CD8-positive, alpha-beta memory T cell (primary cell): Measurements from ENCODE around the gene NPAT. TPM values are rescaled to one million over a fixed set of nuclear protein-coding genes. Genes with fewer than 3 reads are reported as not detected.
"Not testable (repeated sequence)": the region's sequence is repeated elsewhere in the genome, so short reads cannot be mapped to it uniquely, and the experiment has no call there.

Experiments used
- CTCF ChIA-PET: fragments of 350-600 bp; sonication (Branson Sonifier 250); formaldehyde crosslinking; loops from one replicate; lab custom pipeline; 2021; ENCODE audit warnings: antibody characterized with exemption; lab: Charles Lee
- POLR2A ChIA-PET: fragments of 350-600 bp; sonication (Branson Sonifier 250); formaldehyde crosslinking; loops from one replicate; lab custom pipeline; 2021; ENCODE audit warnings: antibody characterized with exemption; lab: Charles Lee
- DNase-seq, 5 donors: peaks; one replicate each; pipeline versions ENCODE4 v3.0.0 to v3.0.0-alpha.2; 2020 to 2022; ENCODE audit warnings: mixed read lengths in 1 of 5
- H3K27ac ChIP-seq: one replicate; pipeline ENCODE4 v1.7.0; 2013; ENCODE audit warnings: low read depth, mild to moderate bottlenecking, low read length, moderate library complexity
- H3K27me3 ChIP-seq: 2 replicates; pipeline ENCODE4 v1.7.0; 2013; ENCODE audit warnings: low read length, mild to moderate bottlenecking; ENCODE audit not compliant: insufficient read depth, poor library complexity, severe bottlenecking
- H3K36me3 ChIP-seq: 2 replicates; pipeline ENCODE4 v1.7.0; 2013; ENCODE audit warnings: mild to moderate bottlenecking, low read length, moderate library complexity; ENCODE audit not compliant: insufficient read depth
- H3K4me1 ChIP-seq: 2 replicates; pipeline ENCODE4 v1.7.0; 2013; ENCODE audit warnings: mild to moderate bottlenecking, low read length, moderate library complexity; ENCODE audit not compliant: insufficient read depth
- H3K4me3 ChIP-seq: 2 replicates; pipeline ENCODE4 v1.7.0; 2013; ENCODE audit warnings: mild to moderate bottlenecking, low read length
- H3K9me3 ChIP-seq: 2 replicates; pipeline ENCODE4 v1.7.0; 2013; ENCODE audit warnings: mild to moderate bottlenecking, low read length
- H3K27ac Mint-ChIP-seq, 8 donors: one replicate each; pipeline ENCODE4 v1.8.0; 2020 to 2021; ENCODE audit warnings: mixed read lengths in 8 of 8, mild to moderate bottlenecking in 6 of 8, inconsistent platforms in 3 of 8, moderate library complexity in 3 of 8
- H3K27me3 Mint-ChIP-seq, 2 donors: one replicate each; pipeline ENCODE4 v1.8.0; 2020 to 2021; ENCODE audit warnings: mixed read lengths in 2 of 2, mild to moderate bottlenecking in 1 of 2, moderate library complexity in 1 of 2
- H3K36me3 Mint-ChIP-seq, 3 donors: one replicate each; pipeline ENCODE4 v1.8.0; 2020 to 2021; ENCODE audit warnings: mixed read lengths in 3 of 3, inconsistent platforms in 1 of 3, mild to moderate bottlenecking in 1 of 3
- H3K4me1 Mint-ChIP-seq, 3 donors: one replicate each; pipeline ENCODE4 v1.8.0; 2020 to 2021; ENCODE audit warnings: mixed read lengths in 3 of 3, inconsistent platforms in 1 of 3, mild to moderate bottlenecking in 1 of 3
- H3K4me3 Mint-ChIP-seq, 7 donors: one replicate each; pipeline ENCODE4 v1.8.0; 2020 to 2021; ENCODE audit warnings: mixed read lengths in 7 of 7, mild to moderate bottlenecking in 6 of 7, moderate library complexity in 4 of 7, inconsistent platforms in 2 of 7
- H3K9me3 Mint-ChIP-seq, 5 donors: one replicate each; pipeline ENCODE4 v1.8.0; 2020 to 2022; ENCODE audit warnings: mixed read lengths in 5 of 5, mild to moderate bottlenecking in 3 of 5, moderate library complexity in 2 of 5, inconsistent platforms in 1 of 5
- polyA plus RNA-seq: library from polyadenylated mRNA; unstranded; fragments of 300-500 nt; fragmentation: Illumina TruSeq; gene quantifications from one replicate; pipeline ENCODE4 v1.2.3, GENCODE V29; 2021
- total RNA-seq, 2 experiments: library from RNA; stranded (reverse); gene quantifications; one replicate each; pipeline ENCODE4 v1.2.3, GENCODE V29; 2021

The NPAT gene
- total and polyA plus RNA-seq, 3 experiments from 2014 or later: 38.9 to 39.7 (median 39.6) TPM

DNA sequence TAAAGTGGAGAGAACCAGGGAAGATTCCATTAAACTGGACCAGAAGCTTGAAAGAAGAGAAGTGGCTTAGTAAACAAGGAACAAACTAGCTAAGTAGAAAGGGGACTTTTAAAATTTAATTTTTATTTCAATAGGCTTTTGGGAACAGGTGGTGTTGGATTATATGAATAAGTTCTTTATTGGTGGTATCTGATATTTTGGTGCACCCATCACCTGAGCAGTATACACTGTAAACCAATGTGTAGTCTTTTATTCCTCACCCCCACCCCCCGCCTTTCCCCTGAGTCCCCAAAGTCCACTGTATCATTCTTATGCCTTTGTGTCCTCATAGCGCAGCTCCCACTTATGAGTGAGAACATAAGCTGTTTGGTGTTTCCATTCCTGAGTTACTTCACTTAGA, 93.7 kb downstream of the NPAT start:
- Histone ChIP-seq H3K27ac (no peak overlapping the region), H3K36me3 (peaks cover 4% of the 10 kb centered on the region), H3K9me3 (no peaks in the 10 kb centered on the region), H3K27me3 (no peaks in the 10 kb centered on the region), H3K4me3 (no peak overlapping the region), H3K4me1 (peaks cover 12% of the 10 kb centered on the region)
- no peak for DNase-seq
- Mint-ChIP-seq H3K36me3 (peaks cover 6 to 33% (median 10%) of the 10 kb centered on the region in 3 donors), H3K4me3 (no peak overlapping the region), H3K27me3 (no peaks in the 10 kb centered on the region), H3K27ac (peak overlapping the region in 4 of 8 donors; percentile 22 to 86 (median 59)), H3K4me1 (peaks cover 26 to 51% (median 29%) of the 10 kb centered on the region in 3 donors), H3K9me3 (no peaks in the 10 kb centered on the region)
- CTCF ChIA-PET: no interaction called here
- POLR2A ChIA-PET: interaction anchor here (0.6 kb wide), 1 partner anchor 25 kb away, joined by 3 read pairs; no protein-coding TSS in a partner anchor

DNA sequence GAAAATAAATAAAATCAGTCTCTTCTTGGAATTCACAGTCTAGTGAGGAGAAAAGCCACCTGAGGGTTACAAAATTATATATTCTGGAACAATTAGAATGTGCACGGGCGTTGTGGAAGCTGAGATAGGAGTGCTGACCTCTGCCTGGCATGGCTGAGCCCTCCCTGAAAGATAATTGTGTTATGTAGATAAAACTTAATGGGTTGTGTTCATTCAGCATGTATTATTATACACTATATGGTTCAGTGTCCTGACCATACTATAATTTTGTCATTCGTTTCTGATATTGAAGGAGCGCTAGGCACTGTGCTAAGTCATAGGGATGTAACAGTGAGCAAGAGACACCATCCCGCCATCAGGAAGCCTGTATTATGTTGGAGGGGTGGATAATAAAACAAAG, 97.3 kb downstream of the NPAT start:
- POLR2A ChIA-PET: interaction anchor here (1.0 kb wide), 1 partner anchor 103 kb away, joined by 3 read pairs; no protein-coding TSS in a partner anchor

DNA sequence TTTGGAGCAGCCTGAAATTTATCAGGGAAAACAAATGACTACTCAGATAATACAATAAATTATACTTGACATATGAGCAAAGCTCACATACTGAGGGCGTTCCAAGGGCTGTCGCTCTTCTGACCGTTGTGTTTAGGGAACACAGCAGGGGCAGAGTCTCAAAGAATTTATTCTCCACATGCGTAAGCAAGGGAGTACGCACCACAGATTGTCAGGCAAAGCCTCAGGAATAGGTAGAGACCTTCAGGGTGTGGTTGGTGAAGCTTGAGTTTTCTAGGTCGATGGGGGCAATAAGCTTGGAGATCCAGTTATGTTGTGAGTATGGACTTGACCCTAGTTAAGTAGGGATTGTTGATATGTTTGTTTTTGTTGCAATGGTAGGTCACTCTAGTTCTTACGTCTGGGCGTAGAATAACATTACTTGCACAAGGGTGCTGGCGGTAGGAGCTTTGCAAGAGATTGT, 100.2 kb downstream of the NPAT start:
- H3K27ac Mint-ChIP-seq: peak overlapping the region in 7 of 8 donors; percentile 52 to 94 (median 88)
- H3K9me3 Mint-ChIP-seq: no peaks in the 10 kb centered on the region
- ChIA-PET POLR2A (interaction anchor here (0.6 kb wide), 1 partner anchor 403 kb away, joined by 6 read pairs; no protein-coding TSS in a partner anchor), CTCF (interaction anchor here (0.8 to 1.2 kb wide), 2 partner anchors 8 to 10 kb away, joined by 3 read pairs; no protein-coding TSS in a partner anchor)
- Histone ChIP-seq H3K36me3 (no peaks in the 10 kb centered on the region), H3K27me3 (no peaks in the 10 kb centered on the region), H3K4me1 (peaks cover 39% of the 10 kb centered on the region), H3K4me3 (peak overlapping the region; percentile 86), H3K27ac (peak overlapping the region; percentile 73), H3K9me3 (no peaks in the 10 kb centered on the region)
- H3K36me3 Mint-ChIP-seq: peaks cover 6% of the 10 kb centered on the region in 3 donors
- H3K27me3 Mint-ChIP-seq: no peaks in the 10 kb centered on the region
- H3K4me1 Mint-ChIP-seq: peaks cover 38 to 50% (median 48%) of the 10 kb centered on the region in 3 donors
- no peak for DNase-seq
- H3K4me3 Mint-ChIP-seq: peak overlapping the region; percentile 85 to 94 (median 91)

More for the DNA sequence above, 97.3 kb downstream of the NPAT start:
- H3K27me3 ChIP-seq: no peaks in the 10 kb centered on the region
- H3K4me1 ChIP-seq: peaks cover 39% of the 10 kb centered on the region
- H3K9me3 ChIP-seq: no peaks in the 10 kb centered on the region
- no peak overlapping the region for H3K27ac ChIP-seq
- Mint-ChIP-seq H3K9me3 (no peaks in the 10 kb centered on the region), H3K27me3 (no peaks in the 10 kb centered on the region), H3K4me3 (peak overlapping the region in 2 of 7 donors; percentile 46 to 87), H3K36me3 (peaks cover 6 to 23% (median 10%) of the 10 kb centered on the region in 3 donors), H3K27ac (peak overlapping the region in 5 of 8 donors; percentile 51 to 94 (median 70)), H3K4me1 (peaks cover 41 to 69% (median 48%) of the 10 kb centered on the region in 3 donors)
- H3K36me3 ChIP-seq: no peaks in the 10 kb centered on the region
- CTCF ChIA-PET: interaction anchor here (1.0 kb wide), 1 partner anchor 23 kb away, joined by 3 read pairs; no protein-coding TSS in a partner anchor
- DNase-seq: no peak
- H3K4me3 ChIP-seq: no peak overlapping the region

DNA sequence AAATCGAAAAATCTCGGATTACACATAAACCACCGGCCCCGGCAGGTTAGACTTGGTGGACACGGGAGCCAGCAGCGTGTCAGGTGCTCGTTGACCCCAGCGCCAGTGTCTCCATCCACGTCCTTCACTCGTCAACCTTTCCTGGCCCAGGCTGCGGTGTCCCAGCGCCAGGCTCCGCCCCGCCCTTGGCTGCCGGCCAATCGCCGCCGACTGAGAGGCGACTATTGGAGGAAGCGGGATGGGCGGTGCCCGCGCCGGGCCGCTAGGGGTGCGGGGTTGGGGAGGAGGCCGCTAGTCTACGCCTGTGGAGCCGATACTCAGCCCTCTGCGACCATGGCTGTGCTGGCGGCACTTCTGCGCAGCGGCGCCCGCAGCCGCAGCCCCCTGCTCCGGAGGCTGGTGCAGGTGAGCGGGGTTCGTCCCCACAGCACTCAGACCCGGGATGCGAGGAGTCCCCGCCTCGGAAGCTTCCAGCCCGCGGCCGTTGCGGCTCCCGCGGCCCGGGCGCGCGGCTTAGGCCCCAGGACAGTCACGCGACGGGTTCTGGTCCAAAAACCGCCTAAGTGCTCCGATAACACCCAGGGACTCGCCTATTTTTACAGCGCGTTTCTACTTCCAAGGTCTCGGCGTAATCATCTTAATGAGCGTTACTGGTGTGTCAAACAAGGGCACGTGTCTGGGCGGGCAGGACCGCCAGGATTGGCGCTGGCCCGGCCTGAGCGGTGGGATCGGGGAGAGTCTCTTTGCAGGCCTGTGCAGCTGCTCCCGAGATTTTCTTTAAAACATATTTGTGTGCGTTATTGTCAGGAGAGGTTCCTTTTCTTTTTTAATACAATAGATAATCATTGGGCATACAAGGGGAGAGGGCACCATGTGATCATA, 100.9 kb downstream of the NPAT start, which contains the start of gene ACAT1:
ACAT1 (plus strand) TSS at position 294 of the 882 bp plus-strand sequence; CDS start at position 334, 40 bp downstream.
- Mint-ChIP-seq H3K27me3 (no peaks in the 10 kb centered on the region), H3K27ac (peak within 1 kb of the TSS; percentile 52 to 94 (median 89)), H3K4me3 (peak within 1 kb of the TSS; percentile 85 to 94 (median 91)), H3K36me3 (peaks cover 5 to 6% (median 6%) of the 10 kb centered on the region in 3 donors), H3K4me1 (peaks cover 38 to 49% (median 46%) of the 10 kb centered on the region in 3 donors), H3K9me3 (no peaks in the 10 kb centered on the region)
- Histone ChIP-seq H3K9me3 (no peaks in the 10 kb centered on the region), H3K27ac (peak within 1 kb of the TSS; percentile 73), H3K36me3 (no peaks in the 10 kb centered on the region), H3K4me3 (peak within 1 kb of the TSS; percentile 86), H3K4me1 (peaks cover 39% of the 10 kb centered on the region), H3K27me3 (no peaks in the 10 kb centered on the region)
- POLR2A ChIA-PET: interaction anchor here (0.6 kb wide), 1 partner anchor 404 kb away, joined by 6 read pairs; no protein-coding TSS in a partner anchor
- DNase-seq: peak; percentile 93 to 97 (median 95)
- CTCF ChIA-PET: interaction anchor here (0.8 kb wide), 1 partner anchor 9 kb away, joined by 3 read pairs; no protein-coding TSS in a partner anchor

DNA sequence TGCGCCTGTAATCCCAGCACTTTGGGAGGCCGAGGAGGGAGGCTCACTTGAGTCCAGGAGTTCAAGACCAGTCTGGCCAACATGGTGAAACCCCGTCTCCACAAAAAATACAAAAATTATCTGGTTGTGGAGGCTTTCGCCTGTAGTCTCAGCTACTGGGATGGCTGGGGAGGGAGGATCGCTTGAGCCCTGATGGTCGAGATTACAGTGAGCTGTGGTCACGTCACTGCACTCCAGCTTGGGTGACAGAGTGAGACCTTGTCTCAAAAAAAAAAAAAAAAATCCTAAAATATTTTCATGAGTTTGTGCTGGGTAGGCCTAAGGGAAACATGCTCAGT, 101.5 kb downstream of the NPAT start:
- peaks cover 39% of the 10 kb centered on the region for H3K4me1 ChIP-seq
- peak overlapping the region; percentile 86 for H3K4me3 ChIP-seq
- H3K27me3 ChIP-seq, DNase-seq, POLR2A ChIA-PET, H3K36me3 Mint-ChIP-seq, H3K27me3 Mint-ChIP-seq, H3K9me3 Mint-ChIP-seq, H3K36me3 ChIP-seq, H3K9me3 ChIP-seq, CTCF ChIA-PET: not testable (repeated sequence)
- Mint-ChIP-seq H3K4me3 (peak overlapping the region; percentile 85 to 94 (median 91)), H3K27ac (peak overlapping the region; percentile 44 to 90 (median 74)), H3K4me1 (peaks cover 34 to 44% (median 41%) of the 10 kb centered on the region in 3 donors)
- peak overlapping the region; percentile 44 for H3K27ac ChIP-seq

DNA sequence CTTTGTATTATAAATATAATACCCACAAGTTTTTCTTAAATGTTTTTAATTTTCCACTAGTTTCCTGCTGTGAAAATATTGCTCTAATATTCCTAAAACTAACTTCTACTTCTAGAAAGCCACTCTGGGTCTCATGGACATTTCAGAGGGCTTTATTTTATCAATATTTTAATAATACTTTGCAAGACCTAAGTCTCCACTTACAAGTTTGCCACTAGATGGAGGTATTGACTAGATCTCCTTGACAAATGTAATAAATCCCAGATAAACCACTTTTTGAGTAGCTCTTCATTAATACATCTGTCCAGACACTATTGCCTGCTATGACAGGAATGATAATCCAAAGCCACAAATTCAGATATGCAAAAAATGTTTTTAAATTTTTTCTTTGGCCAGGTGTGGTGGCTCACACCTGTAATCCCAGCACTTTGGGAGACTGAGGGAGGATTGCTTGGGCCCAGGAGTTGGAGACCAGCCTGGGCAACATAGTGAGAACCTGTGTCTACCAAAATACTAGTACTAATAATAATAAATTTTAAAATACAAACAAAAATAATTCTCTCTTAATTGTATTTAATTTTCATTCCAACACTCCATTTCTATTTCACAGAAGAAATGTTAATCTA, 104.6 kb downstream of the NPAT start:
- Histone ChIP-seq H3K27ac (no peak overlapping the region), H3K4me1 (peaks cover 19% of the 10 kb centered on the region), H3K27me3 (no peaks in the 10 kb centered on the region), H3K4me3 (no peak overlapping the region), H3K36me3 (no peaks in the 10 kb centered on the region), H3K9me3 (no peaks in the 10 kb centered on the region)
- Mint-ChIP-seq H3K27ac (peak overlapping the region in 1 of 8 donors; percentile 46), H3K4me1 (peaks cover 13 to 17% (median 13%) of the 10 kb centered on the region in 3 donors), H3K27me3 (no peaks in the 10 kb centered on the region), H3K9me3 (no peaks in the 10 kb centered on the region), H3K4me3 (peak overlapping the region in 1 of 7 donors; percentile 29), H3K36me3 (peaks cover 0 to 4% (median 0%) of the 10 kb centered on the region in 3 donors)
- ChIA-PET CTCF (interaction anchor here (0.6 to 2.2 kb wide), 9 partner anchors 10 to 541 kb away, joined by 3 to 7 read pairs (median 3); no protein-coding TSS in a partner anchor), POLR2A (interaction anchor here (0.6 kb wide), 1 partner anchor 18 kb away, joined by 3 read pairs; no protein-coding TSS in a partner anchor)
- DNase-seq: no peak

DNA sequence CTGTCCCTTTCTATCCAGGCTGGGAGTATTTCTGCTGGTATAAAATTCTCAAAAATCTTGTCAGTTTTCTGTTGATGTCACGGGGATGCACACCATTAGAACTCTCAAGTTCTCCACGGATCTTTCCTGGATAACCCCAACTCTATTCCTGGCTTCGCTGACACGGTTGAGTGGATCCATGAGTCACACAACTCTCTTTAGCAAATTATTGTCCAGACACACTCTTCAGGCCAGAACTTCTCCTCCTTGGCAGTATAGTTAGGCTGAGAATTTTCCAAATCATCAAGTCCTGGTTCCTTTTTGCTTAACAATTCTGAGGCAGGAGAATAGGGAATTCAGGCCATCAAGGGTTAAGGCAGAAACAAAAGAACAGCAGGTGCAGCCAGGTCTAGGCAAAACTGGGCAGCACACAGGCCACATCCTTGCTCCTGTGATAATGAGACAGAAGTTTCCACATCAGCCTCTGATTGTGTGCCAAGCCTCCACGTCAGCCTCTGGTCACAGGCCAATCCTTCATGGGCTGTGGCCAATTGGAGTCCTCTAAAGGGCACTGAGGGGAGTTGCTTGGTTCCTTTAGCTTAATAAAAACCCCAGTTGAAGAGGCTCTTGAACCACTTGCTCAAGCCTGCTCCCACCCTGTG, 106.8 kb downstream of the NPAT start:
- Histone ChIP-seq H3K27ac (no peak overlapping the region), H3K9me3 (no peaks in the 10 kb centered on the region), H3K4me1 (peaks cover 2% of the 10 kb centered on the region), H3K36me3 (no peaks in the 10 kb centered on the region), H3K4me3 (no peak overlapping the region), H3K27me3 (no peaks in the 10 kb centered on the region)
- Mint-ChIP-seq H3K36me3 (peaks cover 0 to 5% (median 0%) of the 10 kb centered on the region in 3 donors), H3K4me1 (peaks cover 0 to 3% (median 2%) of the 10 kb centered on the region in 3 donors), H3K9me3 (no peaks in the 10 kb centered on the region), H3K27me3 (no peaks in the 10 kb centered on the region), H3K27ac (peak overlapping the region in 2 of 8 donors; percentile 18 to 58), H3K4me3 (no peak overlapping the region)
- POLR2A ChIA-PET: no interaction called here
- DNase-seq: no peak
- CTCF ChIA-PET: no interaction called here
